Measurements from ENCODE around the gene TMEM250. TPM values are rescaled to one million over a fixed set of nuclear protein-coding genes. Genes with fewer than 3 reads are reported as not detected.
A peak's percentile ranks its signal among the peaks of the same experiment; 100 is the strongest.

The TMEM250 gene
- total and polyA plus RNA-seq, 4 donors: 6.7 to 19.5 (median 17.2) TPM

GRCh38 chr9:136143215-136144001 is 24.7 kb upstream of the TMEM250 start:
- 42% methylated on average over 16 of the region's 16 CpGs for WGBS
- no peak overlapping the region for H3K27ac ChIP-seq (ENCODE audit: low read depth in 1 of 2, low read length in 2 of 2)
- no peak overlapping the region for H3K9ac ChIP-seq (ENCODE audit: low read depth in 1 of 2, low read length in 2 of 2)
- DNase-seq (ENCODE audit: low spot score): peak; percentile 47
- H3K4me3 ChIP-seq (ENCODE audit: low read depth in 1 of 3, low read length in 3 of 3): no peak overlapping the region
- no peaks in the 10 kb centered on the region for H3K4me1 ChIP-seq (ENCODE audit: control insufficient read depth in 4 of 4, insufficient read depth in 4 of 4, low read length in 3 of 4)
- no peaks in the 10 kb centered on the region for H3K9me3 ChIP-seq (ENCODE audit: control insufficient read depth in 4 of 4, low read length in 3 of 4)
- H3K36me3 ChIP-seq (ENCODE audit: control insufficient read depth in 4 of 4, insufficient read depth in 3 of 4, low read depth in 1 of 4, low read length in 3 of 4): no peaks in the 10 kb centered on the region
- peaks cover 0 to 2% (median 0%) of the 10 kb centered on the region in 4 donors for H3K27me3 ChIP-seq (ENCODE audit: control insufficient read depth in 4 of 4, insufficient read depth in 4 of 4, low read length in 3 of 4)
- peak in 1 of 2 donors; percentile 35 for TF ChIP-seq RAD21 (IDR thresholded peaks at IDR 0.05)
- TF ChIP-seq NR2F2 (IDR thresholded peaks at IDR 0.05): no peak

- Histone ChIP-seq H3K27ac (ENCODE audit: low read depth in 1 of 2, low read length in 2 of 2) (no peak overlapping the region), H3K4me1 (ENCODE audit: control insufficient read depth in 4 of 4, insufficient read depth in 4 of 4, low read length in 3 of 4) (no peaks in the 10 kb centered on the region), H3K9ac (ENCODE audit: low read depth in 1 of 2, low read length in 2 of 2) (no peak overlapping the region), H3K9me3 (ENCODE audit: control insufficient read depth in 4 of 4, low read length in 3 of 4) (no peaks in the 10 kb centered on the region), H3K36me3 (ENCODE audit: control insufficient read depth in 4 of 4, insufficient read depth in 3 of 4, low read depth in 1 of 4, low read length in 3 of 4) (no peaks in the 10 kb centered on the region), H3K4me3 (ENCODE audit: low read depth in 1 of 3, low read length in 3 of 3) (no peak overlapping the region), H3K27me3 (ENCODE audit: control insufficient read depth in 4 of 4, insufficient read depth in 4 of 4, low read length in 3 of 4) (peaks cover 0 to 3% (median 0%) of the 10 kb centered on the region in 4 donors)
- DNase-seq (ENCODE audit: low spot score): no peak
- TF ChIP-seq YY1 (IDR thresholded peaks at IDR 0.05) (no peak), TAF1 (conservative IDR thresholded peaks at IDR 0.05) (no peak), ZBTB33 (IDR thresholded peaks at IDR 0.05) (no peak), GABPA (IDR thresholded peaks at IDR 0.05 in 1 of 2, conservative IDR thresholded peaks at IDR 0.05 in 1 of 2) (no peak)
- WGBS: 43% methylated on average over 13 of the region's 13 CpGs
Observed at GRCh38 chr9:136142859-136143214, 24.2 kb upstream of the TMEM250 start.

- Histone ChIP-seq H3K36me3 (ENCODE audit: control insufficient read depth in 4 of 4, insufficient read depth in 3 of 4, low read depth in 1 of 4, low read length in 3 of 4) (no peaks in the 10 kb centered on the region), H3K4me1 (ENCODE audit: control insufficient read depth in 4 of 4, insufficient read depth in 4 of 4, low read length in 3 of 4) (no peaks in the 10 kb centered on the region), H3K27ac (ENCODE audit: low read depth in 1 of 2, low read length in 2 of 2) (no peak overlapping the region), H3K9ac (ENCODE audit: low read depth in 1 of 2, low read length in 2 of 2) (no peak overlapping the region), H3K4me3 (ENCODE audit: low read depth in 1 of 3, low read length in 3 of 3) (no peak overlapping the region), H3K9me3 (ENCODE audit: control insufficient read depth in 4 of 4, low read length in 3 of 4) (no peaks in the 10 kb centered on the region), H3K27me3 (ENCODE audit: control insufficient read depth in 4 of 4, insufficient read depth in 4 of 4, low read length in 3 of 4) (peaks cover 0 to 3% (median 0%) of the 10 kb centered on the region in 4 donors)
- no peak for TF ChIP-seq RAD21 (IDR thresholded peaks at IDR 0.05)
- TF ChIP-seq REST (IDR thresholded peaks at IDR 0.05): no peak
- no peak for TF ChIP-seq NR2F2 (IDR thresholded peaks at IDR 0.05)
- TF ChIP-seq YY1 (IDR thresholded peaks at IDR 0.05): no peak
- no peak for TF ChIP-seq GABPA (IDR thresholded peaks at IDR 0.05 in 1 of 2, conservative IDR thresholded peaks at IDR 0.05 in 1 of 2)
- TF ChIP-seq EGR1 (IDR thresholded peaks at IDR 0.05; ENCODE audit: low read depth in 2 of 2): no peak
- TF ChIP-seq ATF3 (IDR thresholded peaks at IDR 0.05): no peak
- DNase-seq (ENCODE audit: low spot score): no peak
- WGBS: 73% methylated on average over 6 of the region's 6 CpGs
Observed at GRCh38 chr9:136142414-136142796, 23.7 kb upstream of the TMEM250 start.

All from liver (tissue), 9 donors.